Uterus (tissue), 2 donors: ENCODE results near the gene BOK.

Experiments
- POLR2A ChIP-seq, 2 donors: fragments of 450-650 bp; IDR thresholded peaks; one replicate each; pipeline ENCODE4 v1.6.1; 2016; ENCODE audit warnings: antibody characterized with exemption in 2 of 2, mild to moderate bottlenecking in 1 of 2, moderate library complexity in 1 of 2
- TF ChIP-seq, protein P1 (sequence below), 4 experiments: fragments of 200-600 bp in 2 of 4; fragments of 450-650 bp in 2 of 4; sonication (generic) in 2 of 4; IDR thresholded peaks; one replicate each; pipeline ENCODE4 v1.5.1; 2016 to 2019; ENCODE audit warnings: antibody characterized with exemption in 4 of 4, mild to moderate bottlenecking in 2 of 4, moderate library complexity in 1 of 4

DNA sequence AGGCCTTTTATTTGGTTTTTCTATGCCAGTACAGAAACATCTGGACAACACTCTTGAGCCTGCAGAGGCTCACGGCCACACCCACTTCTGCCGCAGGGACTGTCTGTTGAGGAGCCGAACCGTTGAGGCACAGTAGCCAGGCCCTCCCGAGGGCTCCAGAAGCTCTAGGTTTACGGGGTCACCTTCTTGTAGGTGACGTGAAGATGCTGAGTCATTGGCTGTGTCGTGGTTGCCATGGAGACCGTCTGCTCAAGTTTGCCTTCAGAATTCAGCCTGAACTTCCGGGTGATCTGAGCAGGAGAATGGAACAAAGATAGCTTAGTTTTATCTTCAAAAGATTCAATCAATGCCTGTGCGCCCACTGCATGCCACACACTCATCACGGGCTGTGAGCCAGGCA is 25.9 kb downstream of the BOK start:
- TF ChIP-seq, protein P1, sequence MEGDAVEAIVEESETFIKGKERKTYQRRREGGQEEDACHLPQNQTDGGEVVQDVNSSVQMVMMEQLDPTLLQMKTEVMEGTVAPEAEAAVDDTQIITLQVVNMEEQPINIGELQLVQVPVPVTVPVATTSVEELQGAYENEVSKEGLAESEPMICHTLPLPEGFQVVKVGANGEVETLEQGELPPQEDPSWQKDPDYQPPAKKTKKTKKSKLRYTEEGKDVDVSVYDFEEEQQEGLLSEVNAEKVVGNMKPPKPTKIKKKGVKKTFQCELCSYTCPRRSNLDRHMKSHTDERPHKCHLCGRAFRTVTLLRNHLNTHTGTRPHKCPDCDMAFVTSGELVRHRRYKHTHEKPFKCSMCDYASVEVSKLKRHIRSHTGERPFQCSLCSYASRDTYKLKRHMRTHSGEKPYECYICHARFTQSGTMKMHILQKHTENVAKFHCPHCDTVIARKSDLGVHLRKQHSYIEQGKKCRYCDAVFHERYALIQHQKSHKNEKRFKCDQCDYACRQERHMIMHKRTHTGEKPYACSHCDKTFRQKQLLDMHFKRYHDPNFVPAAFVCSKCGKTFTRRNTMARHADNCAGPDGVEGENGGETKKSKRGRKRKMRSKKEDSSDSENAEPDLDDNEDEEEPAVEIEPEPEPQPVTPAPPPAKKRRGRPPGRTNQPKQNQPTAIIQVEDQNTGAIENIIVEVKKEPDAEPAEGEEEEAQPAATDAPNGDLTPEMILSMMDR (IDR thresholded peaks at IDR 0.05), result no peak
- no peak for TF ChIP-seq POLR2A (IDR thresholded peaks at IDR 0.05)
